Measurements from ENCODE around the gene SETMAR. TPM values are rescaled to one million over a fixed set of nuclear protein-coding genes. Genes with fewer than 3 reads are reported as not detected.

Gene SETMAR
- total and polyA plus RNA-seq, 2 of the 8 experiments (the other 6 are each of a cell fraction or from before 2014, with no cell fraction given) = 16.1 to 25.3 TPM

DNA sequence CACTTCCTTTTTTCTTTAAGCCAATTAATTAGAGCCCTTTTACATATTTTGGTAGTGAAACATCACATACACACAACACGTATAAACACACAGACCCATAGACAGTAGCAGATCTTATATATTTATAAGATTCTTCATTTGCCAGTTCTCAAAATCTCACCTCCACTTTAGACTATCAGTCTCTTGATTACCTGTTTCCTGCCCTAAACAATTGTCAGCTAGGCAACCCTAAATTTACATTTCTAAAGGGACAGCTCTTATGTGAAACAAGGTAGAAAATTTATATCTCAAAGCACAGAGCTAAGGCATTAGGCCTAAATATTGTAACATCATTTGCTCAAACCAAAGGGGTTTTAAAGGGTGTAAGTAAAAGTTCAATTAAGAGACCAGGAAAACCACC lies 28.9 kb downstream of the SETMAR start:
- no peak overlapping the region for H3K4ac ChIP-seq (replicated peaks; ENCODE audit: insufficient read length, low read depth, low read length)
- FAIRE-seq = no peak
- H4K8ac ChIP-seq (ENCODE audit: extremely low read depth, insufficient read depth, low read length) = no peak overlapping the region
- no peak overlapping the region for H3K27ac ChIP-seq (ENCODE audit: low read depth, low read length)
- WGBS, 2 experiments (ENCODE audit: extremely low coverage in 1 of 2, insufficient coverage in 1 of 2, insufficient read length in 1 of 2, insufficient replicate concordance in 2 of 2, low coverage in 1 of 2, low lambda C conversion rate in 2 of 2, missing lambda C conversion rate in 1 of 2) = 64% methylated on average over 1 of the region's 1 CpG; no CpG with 5 or more reads in 1 of the 2 experiments
- H3K4me2 ChIP-seq (ENCODE audit: insufficient read depth in 1 of 2, low read depth in 2 of 2, low read length in 2 of 2) = no peak overlapping the region
- H3K4me1 ChIP-seq (replicated peaks in 1 of 4; ENCODE audit: control insufficient read depth in 3 of 4, insufficient read depth in 4 of 4, low read length in 3 of 4) = peaks cover 1 to 11% (median 4%) of the 10 kb centered on the region in 4 experiments; a peak in 4 of 7 replicates
- no peak overlapping the region for H3K4me3 ChIP-seq (ENCODE audit: extremely low read depth in 1 of 4, insufficient read depth in 2 of 4, low read depth in 3 of 4, low read length in 4 of 4)
- no peaks in the 10 kb centered on the region for H4K20me1 ChIP-seq (replicated peaks in 1 of 2; ENCODE audit: control insufficient read depth in 1 of 2, insufficient read depth in 2 of 2, low read length in 2 of 2)
- H3K23me2 ChIP-seq (ENCODE audit: low read depth, low read length) = 0 out of 2 replicates have a peak, but pooled peaks cover 2% of the 10 kb centered on the region
- CTCF ChIA-PET (ENCODE audit: partially characterized antibody) = interaction anchor here (1.2 to 6.1 kb wide), 4 partner anchors 10 to 301 kb away, joined by 3 to 21 read pairs (median 5); no protein-coding TSS in a partner anchor
- H3K18ac ChIP-seq (ENCODE audit: extremely low read depth, low read length) = no peak overlapping the region
- H2BK12ac ChIP-seq (ENCODE audit: low read depth, low read length) = no peak overlapping the region
- H3K79me1 ChIP-seq (ENCODE audit: low read depth, low read length) = no peaks in the 10 kb centered on the region
- no peaks in the 10 kb centered on the region for H3K27me3 ChIP-seq (replicated peaks in 1 of 4; ENCODE audit: control insufficient read depth in 3 of 4, extremely low read depth in 1 of 4, insufficient read depth in 3 of 4, low read length in 3 of 4)
- H2BK120ac ChIP-seq (replicated peaks; ENCODE audit: low read depth, low read length) = no peak overlapping the region
- no peaks in the 10 kb centered on the region for H3K79me2 ChIP-seq (ENCODE audit: control insufficient read depth in 1 of 2, insufficient read depth in 2 of 2, low read length in 2 of 2)
- H3K14ac ChIP-seq (ENCODE audit: insufficient read length) = no peak overlapping the region
- H2BK20ac ChIP-seq (ENCODE audit: low read length) = no peak overlapping the region
- no peak overlapping the region for H3K23ac ChIP-seq (ENCODE audit: insufficient read length)
- peaks cover 18 to 20% of the 10 kb centered on the region in 2 experiments for H3K9me3 ChIP-seq (ENCODE audit: insufficient read depth in 2 of 2, low read depth in 1 of 2, low read length in 1 of 2)
- no peak for DNase-seq (ENCODE audit: low read depth in 1 of 2, low spot score in 2 of 2)
- no peak overlapping the region for H2BK5ac ChIP-seq (ENCODE audit: low read depth, low read length)
- H4K5ac ChIP-seq (ENCODE audit: insufficient read length, low read depth, low read length) = no peak overlapping the region
- no peak overlapping the region for H2AK5ac ChIP-seq (ENCODE audit: low read depth, low read length)
- H3K36me3 ChIP-seq (ENCODE audit: control insufficient read depth in 2 of 4, insufficient read depth in 4 of 4, low read length in 3 of 4) = peaks cover 0 to 6% (median 1%) of the 10 kb centered on the region in 4 experiments; a peak in 2 of 8 replicates
- no peak overlapping the region for H4K91ac ChIP-seq (replicated peaks; ENCODE audit: insufficient read length, low read length)
- no peak overlapping the region; a peak in 1 of 7 replicates for H3K9ac ChIP-seq (replicated peaks in 1 of 4; ENCODE audit: extremely low read depth in 1 of 4, low read depth in 3 of 4, low read length in 3 of 4)
- POLR2A ChIA-PET (ENCODE audit: partially characterized antibody) = interaction anchor here (1.5 kb wide), 1 partner anchor 24 kb away, joined by 4 read pairs; no protein-coding TSS in a partner anchor
- no peak overlapping the region for H2BK15ac ChIP-seq (ENCODE audit: low read length)
- H2AFZ ChIP-seq (ENCODE audit: low read length) = no peak overlapping the region
- no peak overlapping the region for H3K56ac ChIP-seq (replicated peaks; ENCODE audit: insufficient read length, low read depth, low read length)
- TF ChIP-seq SIX5 (IDR thresholded peaks at IDR 0.05; ENCODE audit: low read depth, low read length) = no peak
- TF ChIP-seq, protein P1, sequence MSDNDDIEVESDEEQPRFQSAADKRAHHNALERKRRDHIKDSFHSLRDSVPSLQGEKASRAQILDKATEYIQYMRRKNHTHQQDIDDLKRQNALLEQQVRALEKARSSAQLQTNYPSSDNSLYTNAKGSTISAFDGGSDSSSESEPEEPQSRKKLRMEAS (IDR thresholded peaks at IDR 0.05) = no peak
- no peak for TF ChIP-seq CREB1 (IDR thresholded peaks at IDR 0.05)
- TF ChIP-seq SIN3A (conservative IDR thresholded peaks at IDR 0.05 in 1 of 2, IDR thresholded peaks at IDR 0.05 in 1 of 2; ENCODE audit: low read depth in 1 of 2, low read length in 2 of 2) = no peak
- no peak for TF ChIP-seq TEAD4 (IDR thresholded peaks at IDR 0.05; ENCODE audit: low read depth, low read length)
- TF ChIP-seq, protein P2, sequence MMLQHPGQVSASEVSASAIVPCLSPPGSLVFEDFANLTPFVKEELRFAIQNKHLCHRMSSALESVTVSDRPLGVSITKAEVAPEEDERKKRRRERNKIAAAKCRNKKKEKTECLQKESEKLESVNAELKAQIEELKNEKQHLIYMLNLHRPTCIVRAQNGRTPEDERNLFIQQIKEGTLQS (IDR thresholded peaks at IDR 0.05; ENCODE audit: insufficient read depth, low read depth, low read length) = no peak
- TF ChIP-seq CBX5 (IDR thresholded peaks at IDR 0.05; ENCODE audit: low read depth, low read length) = no peak
